Spleen (tissue), 7 donors: ENCODE results near the gene TSPAN3.

Source experiments
- CTCF ChIP-seq, 11 experiments: fragments of 200-600 bp in 7 of 11; fragments of 450-650 bp in 4 of 11; sonication (generic) in 4 of 11; IDR thresholded peaks in 8 of 11; conservative IDR thresholded peaks in 3 of 11; 1 replicate in 7 of 11; 2 replicates in 4 of 11; pipeline versions ENCODE4 v1.4.0 to v1.8.0; 2016 to 2021; ENCODE audit warnings: antibody characterized with exemption in 11 of 11, inconsistent platforms in 4 of 11, mild to moderate bottlenecking in 1 of 11
- POLR2A ChIP-seq, 3 donors: fragments of 450-650 bp; IDR thresholded peaks; one replicate each; pipeline ENCODE4 v1.5.1; 2017; ENCODE audit warnings: antibody characterized with exemption in 3 of 3, mild to moderate bottlenecking in 1 of 3
- POLR2AphosphoS5 ChIP-seq, 3 donors: sonication (generic); formaldehyde crosslinking; IDR thresholded peaks; one replicate each; pipeline ENCODE4 v1.5.1; 2017; ENCODE audit warnings: antibody characterized with exemption in 3 of 3
- donor health status: DM: no; HTN: no; CAD: no; lungs with moderate emphysema.
- donor health status: DM: no; HTN: no; CAD: no.
- donor health status: DM: no; HTN: no; CAD: no.

GRCh38 chr15:77068633-77069032 lies 2.3 kb downstream of the TSPAN3 start:
- no peak for TF ChIP-seq CTCF (IDR thresholded peaks at IDR 0.05 in 8 of 11, conservative IDR thresholded peaks at IDR 0.05 in 3 of 11)
- no peak for TF ChIP-seq POLR2AphosphoS5 (IDR thresholded peaks at IDR 0.05)
- TF ChIP-seq POLR2A (IDR thresholded peaks at IDR 0.05): no peak
